T-cell (primary cell): ENCODE measurements around the gene TAF4. TPM values are rescaled to one million over a fixed set of nuclear protein-coding genes. Genes with fewer than 3 reads are reported as not detected.

Experiments
- ATAC-seq, 4 experiments: fragments of 200-7000 bp in 3 of 4; fragments of 150-1000 bp in 1 of 4; cut with Tn5 transposase; replicated peaks in 1 of 4; 1 replicate in 3 of 4; 2 replicates in 1 of 4; pipeline ENCODE4 v1.10.0; 2021; ENCODE audit warnings: moderate library complexity in 3 of 4, mild to moderate bottlenecking in 2 of 4, moderate number of reproducible peaks in 1 of 4
- CTCF ChIA-PET, 2 donors: fragments of 300-600 bp; sonication (Branson Sonifier 250); formaldehyde crosslinking; loops; one replicate each; lab custom pipeline; 2022; ENCODE audit warnings: antibody characterized with exemption in 2 of 2; lab: Charles Lee
- POLR2A ChIA-PET, 2 donors: fragments of 300-600 bp; sonication (Branson Sonifier 250); formaldehyde crosslinking; loops; one replicate each; lab custom pipeline; 2022; ENCODE audit warnings: antibody characterized with exemption in 2 of 2; lab: Charles Lee
- DNase-seq, 35 experiments: peaks; one replicate each; pipeline versions ENCODE4 v3.0.0 to v3.0.0-alpha.2; 2013 to 2023
- H3K27ac ChIP-seq: one replicate; pipeline ENCODE4 v1.5.1; 2013; ENCODE audit warnings: low read length
- H3K27me3 ChIP-seq, 2 experiments: replicated peaks in 1 of 2; 1 replicate in 1 of 2; 2 replicates in 1 of 2; pipeline versions ENCODE4 v1.6.1 to v1.7.0; 2013; ENCODE audit warnings: low read length in 1 of 2, mixed read lengths in 1 of 2; ENCODE audit not compliant: control insufficient read depth in 2 of 2, insufficient read depth in 2 of 2; ENCODE audit errors: extremely low read depth in 1 of 2
- H3K36me3 ChIP-seq, 2 donors: 1 replicate in 1 of 2; 2 replicates in 1 of 2; pipeline versions ENCODE4 v1.6.1 to v1.7.0; 2013; ENCODE audit warnings: low read length in 1 of 2; ENCODE audit not compliant: control insufficient read depth in 2 of 2, insufficient read depth in 1 of 2; ENCODE audit errors: extremely low read depth in 1 of 2
- H3K4me1 ChIP-seq, 2 experiments: 1 replicate in 1 of 2; 2 replicates in 1 of 2; pipeline versions ENCODE4 v1.6.1 to v1.7.0; 2013; ENCODE audit warnings: low read length in 2 of 2, mixed read lengths in 1 of 2; ENCODE audit not compliant: insufficient read depth in 2 of 2, control insufficient read depth in 1 of 2; ENCODE audit errors: extremely low read depth in 1 of 2
- H3K4me3 ChIP-seq, 2 donors: 1 replicate in 1 of 2; 2 replicates in 1 of 2; pipeline versions ENCODE4 v1.5.1 to v1.7.0; 2013; ENCODE audit warnings: mild to moderate bottlenecking in 2 of 2, low read length in 1 of 2, moderate library complexity in 1 of 2; ENCODE audit not compliant: control insufficient read depth in 1 of 2; ENCODE audit errors: extremely low read depth in 1 of 2
- H3K9me3 ChIP-seq: 2 replicates; pipeline ENCODE4 v1.7.0; 2013
- H3K27ac Mint-ChIP-seq, 2 donors: one replicate each; pipeline ENCODE4 v1.8.0; 2020 to 2021; ENCODE audit warnings: mild to moderate bottlenecking in 2 of 2, mixed read lengths in 2 of 2
- H3K27me3 Mint-ChIP-seq, 2 donors: one replicate each; pipeline ENCODE4 v1.8.0; 2021 to 2022; ENCODE audit warnings: mixed read lengths in 2 of 2
- H3K36me3 Mint-ChIP-seq: one replicate; pipeline ENCODE4 v1.8.0; 2021; ENCODE audit warnings: mixed read lengths
- H3K4me1 Mint-ChIP-seq, 3 donors: one replicate each; pipeline ENCODE4 v1.8.0; 2020 to 2022; ENCODE audit warnings: mixed read lengths in 3 of 3, mild to moderate bottlenecking in 1 of 3
- H3K4me3 Mint-ChIP-seq, 3 donors: one replicate each; pipeline ENCODE4 v1.8.0; 2020 to 2022; ENCODE audit warnings: mild to moderate bottlenecking in 3 of 3, mixed read lengths in 3 of 3, moderate library complexity in 3 of 3
- H3K9me3 Mint-ChIP-seq, 3 donors: one replicate each; pipeline ENCODE4 v1.8.0; 2020 to 2022; ENCODE audit warnings: mixed read lengths in 3 of 3
- WGBS: methylation state at CpG from one replicate; pipeline ENCODE4 v1.1.5; 2013; ENCODE audit warnings: missing lambda C conversion rate; ENCODE audit not compliant: insufficient coverage; 5-methylcytosine and 5-hydroxymethylcytosine counted together
- total RNA-seq, 35 experiments: library from RNA in 6 of 35; stranded (reverse) in 6 of 35; fragments of 120-200 nt in 1 of 35; gene quantifications; one replicate each; pipeline versions ENCODE4 v1.2.1 to v1.2.4 and lab custom pipeline; 2013 to 2026

Gene TAF4, protein sequence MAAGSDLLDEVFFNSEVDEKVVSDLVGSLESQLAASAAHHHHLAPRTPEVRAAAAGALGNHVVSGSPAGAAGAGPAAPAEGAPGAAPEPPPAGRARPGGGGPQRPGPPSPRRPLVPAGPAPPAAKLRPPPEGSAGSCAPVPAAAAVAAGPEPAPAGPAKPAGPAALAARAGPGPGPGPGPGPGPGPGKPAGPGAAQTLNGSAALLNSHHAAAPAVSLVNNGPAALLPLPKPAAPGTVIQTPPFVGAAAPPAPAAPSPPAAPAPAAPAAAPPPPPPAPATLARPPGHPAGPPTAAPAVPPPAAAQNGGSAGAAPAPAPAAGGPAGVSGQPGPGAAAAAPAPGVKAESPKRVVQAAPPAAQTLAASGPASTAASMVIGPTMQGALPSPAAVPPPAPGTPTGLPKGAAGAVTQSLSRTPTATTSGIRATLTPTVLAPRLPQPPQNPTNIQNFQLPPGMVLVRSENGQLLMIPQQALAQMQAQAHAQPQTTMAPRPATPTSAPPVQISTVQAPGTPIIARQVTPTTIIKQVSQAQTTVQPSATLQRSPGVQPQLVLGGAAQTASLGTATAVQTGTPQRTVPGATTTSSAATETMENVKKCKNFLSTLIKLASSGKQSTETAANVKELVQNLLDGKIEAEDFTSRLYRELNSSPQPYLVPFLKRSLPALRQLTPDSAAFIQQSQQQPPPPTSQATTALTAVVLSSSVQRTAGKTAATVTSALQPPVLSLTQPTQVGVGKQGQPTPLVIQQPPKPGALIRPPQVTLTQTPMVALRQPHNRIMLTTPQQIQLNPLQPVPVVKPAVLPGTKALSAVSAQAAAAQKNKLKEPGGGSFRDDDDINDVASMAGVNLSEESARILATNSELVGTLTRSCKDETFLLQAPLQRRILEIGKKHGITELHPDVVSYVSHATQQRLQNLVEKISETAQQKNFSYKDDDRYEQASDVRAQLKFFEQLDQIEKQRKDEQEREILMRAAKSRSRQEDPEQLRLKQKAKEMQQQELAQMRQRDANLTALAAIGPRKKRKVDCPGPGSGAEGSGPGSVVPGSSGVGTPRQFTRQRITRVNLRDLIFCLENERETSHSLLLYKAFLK
- total RNA-seq (10 to 100 TPM; 21.7 to 39.5 (median 35.2) TPM), total RNA-seq (lab: John Stamatoyannopoulos, UW) (16.0 to 44.4 (median 20.7) reads per million in 29 experiments)
- total RNA-seq (2013), result 14.4 TPM

DNA sequence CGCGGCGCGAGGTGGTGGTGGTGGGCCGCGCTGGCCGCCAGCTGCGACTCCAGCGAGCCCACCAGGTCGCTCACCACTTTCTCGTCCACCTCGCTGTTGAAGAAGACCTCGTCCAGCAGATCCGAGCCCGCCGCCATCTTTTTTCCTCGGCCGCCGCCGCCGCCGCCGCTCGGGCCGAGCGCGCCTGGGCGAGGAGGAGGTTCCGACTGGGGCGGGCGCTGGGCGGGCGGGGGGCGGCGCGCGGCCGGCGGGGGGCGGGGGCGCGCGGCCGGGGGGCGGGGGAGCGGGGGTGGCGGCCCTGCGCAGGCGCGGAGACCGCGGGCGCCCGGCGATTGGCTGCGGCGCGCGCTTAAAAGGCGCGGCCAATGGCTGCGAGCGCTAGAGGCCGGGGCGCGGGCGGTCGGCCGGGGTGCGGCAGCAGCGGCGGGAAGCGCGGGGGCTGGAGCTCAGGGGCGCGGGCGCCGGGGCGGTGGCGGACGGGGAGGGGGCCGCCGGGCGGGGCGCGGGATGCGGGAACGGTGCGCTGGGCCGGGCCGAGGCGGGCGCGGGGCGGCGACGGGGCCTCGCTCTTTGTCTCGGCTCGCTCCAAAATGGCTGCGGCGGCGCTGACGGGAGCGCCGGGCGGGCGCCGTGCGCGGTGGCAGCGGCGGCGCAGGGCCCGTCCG is at the start of gene TAF4:
TAF4 (minus strand) TSS at position 208 of the 665 bp plus-strand sequence; CDS start at position 137, 71 bp downstream.
- Histone ChIP-seq H3K4me3 (peak within 1 kb of the TSS; percentile 64 to 94), H3K4me1 (peaks cover 26 to 44% of the 10 kb centered on the region in 2 experiments), H3K27me3 (peaks cover 0 to 9% of the 10 kb centered on the region in 2 experiments), H3K36me3 (no peaks in the 10 kb centered on the region), H3K27ac (peak within 1 kb of the TSS; percentile 15), H3K9me3 (no peaks in the 10 kb centered on the region)
- H3K27ac Mint-ChIP-seq, result peak within 1 kb of the TSS; percentile 89 to 93
- H3K4me3 Mint-ChIP-seq, result peak within 1 kb of the TSS; percentile 83 to 89 (median 86)
- no peaks in the 10 kb centered on the region for H3K36me3 Mint-ChIP-seq
- peaks cover 0 to 6% of the 10 kb centered on the region in 2 donors for H3K27me3 Mint-ChIP-seq
- ChIA-PET CTCF (no interaction called here), POLR2A (interaction anchor here in 1 of 2 donors (0.7 to 1.6 kb wide), 3 partner anchors 56 to 76 kb away, joined by 3 to 14 read pairs (median 4); partner anchors contain the start of gene LSM14B)
- H3K9me3 Mint-ChIP-seq, result peaks cover 0 to under 1% (median 0%) of the 10 kb centered on the region in 3 donors
- peak; percentile 53 to 91 (median 72) for DNase-seq
- peak; percentile 77 to 83 (median 80) for ATAC-seq
- H3K4me1 Mint-ChIP-seq, result peaks cover 49 to 54% (median 50%) of the 10 kb centered on the region in 3 donors
- under 1% methylated on average over 93 of the region's 116 CpGs for WGBS

DNA sequence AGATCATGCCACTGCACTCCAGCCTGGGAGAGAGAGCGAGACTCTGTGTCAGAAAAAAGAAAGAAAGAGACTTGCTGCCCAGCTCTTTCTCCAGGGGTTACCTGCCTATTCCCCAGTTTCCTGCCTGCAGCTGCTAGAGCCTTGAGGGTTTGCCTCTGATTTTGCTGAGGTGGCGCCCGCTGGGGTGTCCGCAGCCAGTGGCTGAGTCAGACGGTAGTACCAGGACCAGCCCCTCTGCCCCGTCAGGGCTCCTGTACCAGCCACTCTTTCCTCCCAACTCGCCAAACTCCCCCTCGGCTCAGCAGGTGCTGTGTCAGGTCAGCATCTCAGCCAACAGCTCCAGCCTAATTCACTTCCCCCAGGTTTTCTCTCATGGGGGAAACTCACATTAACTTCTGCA is 49.2 kb upstream of the TAF4 start:
- peaks cover 17 to 31% of the 10 kb centered on the region in 2 experiments for H3K4me1 ChIP-seq
- peaks cover 2% of the 10 kb centered on the region for H3K9me3 ChIP-seq
- no peak overlapping the region for H3K27ac Mint-ChIP-seq
- H3K4me1 Mint-ChIP-seq, result peaks cover 23 to 29% (median 28%) of the 10 kb centered on the region in 3 donors
- ATAC-seq (no peak), DNase-seq (no peak)
- ChIA-PET POLR2A (interaction anchor here in 1 of 2 donors (0.6 kb wide), 1 partner anchor 14 kb away, joined by 3 read pairs; no protein-coding TSS in a partner anchor), CTCF (no interaction called here)
- H3K36me3 ChIP-seq, result no peaks in the 10 kb centered on the region
- H3K27me3 Mint-ChIP-seq, result no peaks in the 10 kb centered on the region
- no peak overlapping the region for H3K4me3 Mint-ChIP-seq
- no peak overlapping the region for H3K27ac ChIP-seq
- H3K4me3 ChIP-seq, result peak overlapping the region in 1 of 2 donors; percentile 10
- H3K9me3 Mint-ChIP-seq, result peaks cover 5 to 17% (median 14%) of the 10 kb centered on the region in 3 donors
- H3K36me3 Mint-ChIP-seq, result peaks cover 7% of the 10 kb centered on the region
- 68% methylated on average over 6 of the region's 8 CpGs for WGBS
- H3K27me3 ChIP-seq, result peaks cover 0 to 21% of the 10 kb centered on the region in 2 experiments

DNA sequence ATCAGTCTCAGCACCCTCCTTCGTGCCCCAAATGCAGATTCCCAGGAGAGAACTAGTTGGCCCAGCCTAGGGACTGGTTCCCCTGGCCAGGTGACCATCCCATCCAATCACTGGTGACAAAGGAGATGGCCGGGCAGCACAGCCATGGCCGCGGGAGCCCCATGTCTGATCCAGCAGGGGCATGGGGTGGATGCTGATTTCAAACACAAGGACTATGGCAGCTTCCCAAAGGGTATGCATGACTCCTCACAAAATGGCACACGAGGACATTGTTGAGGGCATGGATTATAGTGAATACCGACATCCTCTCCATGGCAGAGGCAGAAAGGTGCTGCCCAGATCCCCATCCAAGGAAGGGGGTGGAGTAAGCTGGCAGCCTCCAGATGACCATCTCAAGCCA is 46.7 kb upstream of the TAF4 start:
- no peak for ATAC-seq
- Histone ChIP-seq H3K4me3 (peak overlapping the region in 1 of 2 donors; percentile 19), H3K36me3 (no peaks in the 10 kb centered on the region), H3K27ac (no peak overlapping the region), H3K4me1 (peaks cover 10% of the 10 kb centered on the region in 2 experiments), H3K9me3 (peaks cover 2% of the 10 kb centered on the region), H3K27me3 (peaks cover 0 to 26% of the 10 kb centered on the region in 2 experiments)
- ChIA-PET CTCF (interaction anchor here in 1 of 2 donors (0.6 kb wide), 1 partner anchor 124 kb away, joined by 3 read pairs; no protein-coding TSS in a partner anchor), POLR2A (interaction anchor here in 1 of 2 donors (0.6 kb wide), 1 partner anchor 19 kb away, joined by 4 read pairs; no protein-coding TSS in a partner anchor)
- Mint-ChIP-seq H3K9me3 (peaks cover 10 to 38% (median 28%) of the 10 kb centered on the region in 3 donors), H3K27me3 (no peaks in the 10 kb centered on the region), H3K36me3 (peaks cover 14% of the 10 kb centered on the region), H3K4me3 (no peak overlapping the region), H3K27ac (no peak overlapping the region), H3K4me1 (peaks cover 4 to 9% (median 8%) of the 10 kb centered on the region in 3 donors)
- no peak for DNase-seq
- 85% methylated on average over 2 of the region's 6 CpGs for WGBS

- ChIA-PET POLR2A (interaction anchor here in 1 of 2 donors (0.7 kb wide), 1 partner anchor 13 kb away, joined by 6 read pairs; no protein-coding TSS in a partner anchor), CTCF (no interaction called here)
- no peaks in the 10 kb centered on the region for H3K27me3 Mint-ChIP-seq
- Histone ChIP-seq H3K4me1 (peaks cover 0 to 2% of the 10 kb centered on the region in 2 experiments), H3K9me3 (peaks cover 2% of the 10 kb centered on the region), H3K36me3 (no peaks in the 10 kb centered on the region), H3K27me3 (peaks cover 0 to 26% of the 10 kb centered on the region in 2 experiments), H3K4me3 (no peak overlapping the region), H3K27ac (no peak overlapping the region)
- peaks cover 14 to 44% (median 34%) of the 10 kb centered on the region in 3 donors for H3K9me3 Mint-ChIP-seq
- H3K4me3 Mint-ChIP-seq, result peak overlapping the region in 1 of 3 donors; percentile 7
- DNase-seq (no peak), ATAC-seq (no peak)
- peaks cover 0 to 2% (median 1%) of the 10 kb centered on the region in 3 donors for H3K4me1 Mint-ChIP-seq
- H3K36me3 Mint-ChIP-seq, result peaks cover 18% of the 10 kb centered on the region
- WGBS, result 100% methylated on average over 5 of the region's 6 CpGs
- no peak overlapping the region for H3K27ac Mint-ChIP-seq
Observed at GRCh38 chr20:62111148-62111547, 45.5 kb upstream of the TAF4 start.

- CTCF ChIA-PET, result no interaction called here
- no peaks in the 10 kb centered on the region for H3K4me1 Mint-ChIP-seq
- POLR2A ChIA-PET, result no interaction called here
Observed at GRCh38 chr20:62105592-62105991, 39.9 kb upstream of the TAF4 start.

More at GRCh38 chr20:62105592-62105991, 39.9 kb upstream of the TAF4 start:
- Mint-ChIP-seq H3K4me3 (no peak overlapping the region), H3K27ac (no peak overlapping the region), H3K27me3 (peaks cover 0 to 8% of the 10 kb centered on the region in 2 donors), H3K36me3 (peaks cover 24% of the 10 kb centered on the region), H3K9me3 (peaks cover 22 to 51% (median 40%) of the 10 kb centered on the region in 3 donors)
- H3K4me1 ChIP-seq, result no peaks in the 10 kb centered on the region
- DNase-seq, result no peak
- peaks cover 0 to 39% of the 10 kb centered on the region in 2 experiments for H3K27me3 ChIP-seq
- no peaks in the 10 kb centered on the region for H3K9me3 ChIP-seq
- ATAC-seq, result no peak
- 82% methylated on average over 5 of the region's 5 CpGs for WGBS
- H3K4me3 ChIP-seq, result no peak overlapping the region
- H3K27ac ChIP-seq, result no peak overlapping the region
- H3K36me3 ChIP-seq, result no peaks in the 10 kb centered on the region
